Measurements from ENCODE around the gene LRP2BP.

GRCh38 chr4:185387957-185388356 lies 7.8 kb downstream of the LRP2BP start:
- TF ChIP-seq CTCF (IDR thresholded peaks at IDR 0.05) (no peak), NFATC4 (CRISPR knock-in tag; IDR thresholded peaks at IDR 0.05) (no peak)

All from WTC11 (cell line).